GM21825 (cell line): ENCODE measurements around the gene KLF16.
A peak's percentile ranks its signal among the peaks of the same experiment; 100 is the strongest.
"Not testable (repeated sequence)": the region's sequence is repeated elsewhere in the genome, so short reads cannot be mapped to it uniquely, and the experiment has no call there.

Experiments used
- ATAC-seq: cut with Tn5 transposase; IDR thresholded peaks from one replicate; pipeline ENCODE4 v1.9.1; 2021; ENCODE audit warnings: mild to moderate bottlenecking, moderate library complexity; ENCODE audit not compliant: unreplicated experiment

Gene KLF16

GRCh38 chr19:1863328-1863637 is at the start of gene KLF16:
Gene KLF16, minus strand, starts transcription at chr19:1863579. Its CDS starts 82 bp downstream, at chr19:1863497.
- ATAC-seq, result peak; percentile 2

- ATAC-seq, result no peak
These were observed 49.6 kb upstream of the KLF16 start for GRCh38 chr19:1912760-1913505.

GRCh38 chr19:1911995-1912394 is 48.6 kb upstream of the KLF16 start:
- ATAC-seq, result no peak

- ATAC-seq, result no peak
These were observed 47.7 kb upstream of the KLF16 start for GRCh38 chr19:1911098-1911497.

- ATAC-seq, result no peak
These were observed 46.8 kb upstream of the KLF16 start for GRCh38 chr19:1910177-1910576.

GRCh38 chr19:1909761-1910080 is 46.3 kb upstream of the KLF16 start:
- no peak for ATAC-seq

GRCh38 chr19:1908364-1908678 is 44.9 kb upstream of the KLF16 start:
- no peak for ATAC-seq

GRCh38 chr19:1907563-1908363 is 44.4 kb upstream of the KLF16 start:
- no peak for ATAC-seq

GRCh38 chr19:1906985-1907562 is 43.7 kb upstream of the KLF16 start:
- no peak for ATAC-seq

GRCh38 chr19:1905863-1906375 is 42.5 kb upstream of the KLF16 start:
- ATAC-seq, result no peak

GRCh38 chr19:1905110-1905862 is 41.9 kb upstream of the KLF16 start, which contains the start of the genes ADAT3 and SCAMP4:
Gene ADAT3, plus strand, starts transcription at chr19:1905399. Its CDS starts 6,649 bp downstream, at chr19:1912048.
Gene SCAMP4, plus strand, starts transcription at chr19:1905399. Its CDS starts 9,621 bp downstream, at chr19:1915020.
- peak; percentile 72 for ATAC-seq

GRCh38 chr19:1904860-1905109 is 41.4 kb upstream of the KLF16 start:
- no peak for ATAC-seq

GRCh38 chr19:1902923-1903322 is 39.5 kb upstream of the KLF16 start:
- ATAC-seq, result no peak

- no peak for ATAC-seq
These were observed 38.6 kb upstream of the KLF16 start for GRCh38 chr19:1901940-1902404.

GRCh38 chr19:1896508-1896907 is 33.1 kb upstream of the KLF16 start:
- ATAC-seq, result no peak

GRCh38 chr19:1893791-1894190 is 30.4 kb upstream of the KLF16 start:
- ATAC-seq, result no peak

- no peak for ATAC-seq
These were observed 26.5 kb upstream of the KLF16 start for GRCh38 chr19:1889907-1890306.

- ATAC-seq, result no peak
These were observed 25.0 kb upstream of the KLF16 start for GRCh38 chr19:1888385-1888784.

- not testable (repeated sequence) for ATAC-seq
These were observed 23.0 kb upstream of the KLF16 start for GRCh38 chr19:1886360-1886759.

- ATAC-seq, result peak; percentile 71
These were observed 22.2 kb upstream of the KLF16 start, which contains the start of gene ABHD17A for GRCh38 chr19:1885398-1886119. Gene ABHD17A, minus strand, starts transcription at chr19:1885496. Its CDS starts 3,930 bp downstream, at chr19:1881566.
